ENCODE results near the gene WDFY3.

The WDFY3 gene, protein sequence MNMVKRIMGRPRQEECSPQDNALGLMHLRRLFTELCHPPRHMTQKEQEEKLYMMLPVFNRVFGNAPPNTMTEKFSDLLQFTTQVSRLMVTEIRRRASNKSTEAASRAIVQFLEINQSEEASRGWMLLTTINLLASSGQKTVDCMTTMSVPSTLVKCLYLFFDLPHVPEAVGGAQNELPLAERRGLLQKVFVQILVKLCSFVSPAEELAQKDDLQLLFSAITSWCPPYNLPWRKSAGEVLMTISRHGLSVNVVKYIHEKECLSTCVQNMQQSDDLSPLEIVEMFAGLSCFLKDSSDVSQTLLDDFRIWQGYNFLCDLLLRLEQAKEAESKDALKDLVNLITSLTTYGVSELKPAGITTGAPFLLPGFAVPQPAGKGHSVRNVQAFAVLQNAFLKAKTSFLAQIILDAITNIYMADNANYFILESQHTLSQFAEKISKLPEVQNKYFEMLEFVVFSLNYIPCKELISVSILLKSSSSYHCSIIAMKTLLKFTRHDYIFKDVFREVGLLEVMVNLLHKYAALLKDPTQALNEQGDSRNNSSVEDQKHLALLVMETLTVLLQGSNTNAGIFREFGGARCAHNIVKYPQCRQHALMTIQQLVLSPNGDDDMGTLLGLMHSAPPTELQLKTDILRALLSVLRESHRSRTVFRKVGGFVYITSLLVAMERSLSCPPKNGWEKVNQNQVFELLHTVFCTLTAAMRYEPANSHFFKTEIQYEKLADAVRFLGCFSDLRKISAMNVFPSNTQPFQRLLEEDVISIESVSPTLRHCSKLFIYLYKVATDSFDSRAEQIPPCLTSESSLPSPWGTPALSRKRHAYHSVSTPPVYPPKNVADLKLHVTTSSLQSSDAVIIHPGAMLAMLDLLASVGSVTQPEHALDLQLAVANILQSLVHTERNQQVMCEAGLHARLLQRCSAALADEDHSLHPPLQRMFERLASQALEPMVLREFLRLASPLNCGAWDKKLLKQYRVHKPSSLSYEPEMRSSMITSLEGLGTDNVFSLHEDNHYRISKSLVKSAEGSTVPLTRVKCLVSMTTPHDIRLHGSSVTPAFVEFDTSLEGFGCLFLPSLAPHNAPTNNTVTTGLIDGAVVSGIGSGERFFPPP (N-terminal part only)

DNA sequence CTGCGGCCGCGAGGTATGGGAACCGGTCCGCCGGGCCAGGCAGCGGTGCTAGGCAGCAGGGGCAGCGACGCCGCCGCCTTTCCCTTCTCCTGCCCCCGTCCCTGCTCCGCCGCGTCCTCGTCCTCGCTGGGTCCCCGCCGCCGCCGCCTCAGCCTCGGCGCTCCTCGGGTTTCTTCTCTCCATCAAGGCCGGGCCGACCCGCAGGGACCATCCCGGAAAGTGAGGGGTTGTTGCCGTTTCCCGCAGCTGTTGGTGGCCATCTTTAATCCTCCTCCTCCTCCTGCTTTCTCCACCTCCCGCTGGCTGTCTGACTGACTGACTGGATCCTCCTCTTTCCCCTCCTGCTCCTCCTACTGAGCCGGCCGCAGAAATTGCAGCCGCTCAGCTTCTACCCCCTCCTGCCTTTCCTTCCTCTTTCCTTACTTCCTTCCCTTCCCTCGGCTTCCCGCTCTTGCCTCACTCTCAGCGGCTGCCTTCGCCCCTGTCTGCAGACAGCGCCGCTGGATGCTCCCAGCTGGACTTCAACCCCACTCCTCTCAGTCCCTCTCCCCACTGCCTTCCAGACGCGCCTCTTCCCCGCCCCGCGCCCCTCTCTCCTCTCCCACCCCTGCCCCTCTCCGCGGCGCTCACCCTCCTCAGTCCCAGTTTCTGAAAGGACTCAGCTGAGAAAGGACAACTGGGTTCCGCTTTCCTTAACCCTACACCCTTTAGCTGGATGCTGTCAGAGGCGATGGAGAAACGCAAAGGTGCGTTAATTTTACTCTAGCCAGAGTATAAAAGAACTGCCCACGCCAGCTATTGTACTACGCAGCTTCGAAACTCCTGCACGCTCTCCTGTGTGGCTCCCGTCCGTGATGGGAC is at the start of gene WDFY3:
TSS of gene WDFY3 (minus strand) at position 309 of the 861 bp plus-strand sequence. CDS start 106,099 bp downstream, outside the sequence.
- TF ChIP-seq ZBTB7A (IDR thresholded peaks at IDR 0.05; ENCODE audit: low read depth) (no peak), EP300 (IDR thresholded peaks at IDR 0.05; ENCODE audit: borderline replicate concordance) (peak; percentile 23; the same call in 1 of the 2 replicates), NFIC (IDR thresholded peaks at IDR 0.05) (no peak), CREB1 (IDR thresholded peaks at IDR 0.05; ENCODE audit: low read depth) (no peak), TEAD4 (IDR thresholded peaks at IDR 0.05) (no peak), RAD21 (IDR thresholded peaks at IDR 0.05; ENCODE audit: low read depth) (no peak), TAF1 (IDR thresholded peaks at IDR 0.05; ENCODE audit: low read depth) (peak; percentile 85), CEBPB (IDR thresholded peaks at IDR 0.05) (no peak), YY1 (IDR thresholded peaks at IDR 0.05; ENCODE audit: low read depth) (peak; percentile 92), FOXM1 (IDR thresholded peaks at IDR 0.05; ENCODE audit: borderline replicate concordance, low read depth) (no peak), TCF12 (IDR thresholded peaks at IDR 0.05; ENCODE audit: low read depth) (no peak), EGR1 (IDR thresholded peaks at IDR 0.05) (no peak)
- TF ChIP-seq, protein P1, sequence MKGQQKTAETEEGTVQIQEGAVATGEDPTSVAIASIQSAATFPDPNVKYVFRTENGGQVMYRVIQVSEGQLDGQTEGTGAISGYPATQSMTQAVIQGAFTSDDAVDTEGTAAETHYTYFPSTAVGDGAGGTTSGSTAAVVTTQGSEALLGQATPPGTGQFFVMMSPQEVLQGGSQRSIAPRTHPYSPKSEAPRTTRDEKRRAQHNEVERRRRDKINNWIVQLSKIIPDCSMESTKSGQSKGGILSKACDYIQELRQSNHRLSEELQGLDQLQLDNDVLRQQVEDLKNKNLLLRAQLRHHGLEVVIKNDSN (IDR thresholded peaks at IDR 0.05): no peak
- TF ChIP-seq, protein P2, sequence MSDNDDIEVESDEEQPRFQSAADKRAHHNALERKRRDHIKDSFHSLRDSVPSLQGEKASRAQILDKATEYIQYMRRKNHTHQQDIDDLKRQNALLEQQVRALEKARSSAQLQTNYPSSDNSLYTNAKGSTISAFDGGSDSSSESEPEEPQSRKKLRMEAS (IDR thresholded peaks at IDR 0.05): no peak; the same call in none of the 2 replicates

DNA sequence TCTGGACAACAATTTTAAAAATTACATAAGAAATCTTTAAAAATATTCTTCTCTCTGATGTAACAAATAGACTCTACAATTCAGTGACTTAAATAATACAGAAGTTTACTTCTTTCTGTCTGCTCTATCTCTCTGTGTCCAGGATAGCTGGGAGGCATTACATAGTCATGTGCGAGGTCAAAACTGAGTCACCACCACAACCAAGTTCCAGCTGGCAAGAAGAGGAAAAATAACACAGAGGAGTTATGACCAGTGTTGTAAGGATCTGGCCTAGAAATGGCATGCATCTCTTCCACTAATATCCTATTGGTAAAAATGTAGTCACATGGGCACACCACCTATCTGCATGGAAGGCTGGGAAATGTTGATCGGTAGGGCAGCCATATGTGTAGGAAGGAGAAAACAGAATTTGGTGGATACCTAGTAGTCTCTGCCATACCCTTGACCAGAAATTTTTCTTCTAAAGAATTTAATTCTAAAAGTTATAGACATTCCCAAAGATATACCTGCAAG is 39.4 kb upstream of the WDFY3 start:
- TF ChIP-seq TCF12 (IDR thresholded peaks at IDR 0.05; ENCODE audit: low read depth): no peak

DNA sequence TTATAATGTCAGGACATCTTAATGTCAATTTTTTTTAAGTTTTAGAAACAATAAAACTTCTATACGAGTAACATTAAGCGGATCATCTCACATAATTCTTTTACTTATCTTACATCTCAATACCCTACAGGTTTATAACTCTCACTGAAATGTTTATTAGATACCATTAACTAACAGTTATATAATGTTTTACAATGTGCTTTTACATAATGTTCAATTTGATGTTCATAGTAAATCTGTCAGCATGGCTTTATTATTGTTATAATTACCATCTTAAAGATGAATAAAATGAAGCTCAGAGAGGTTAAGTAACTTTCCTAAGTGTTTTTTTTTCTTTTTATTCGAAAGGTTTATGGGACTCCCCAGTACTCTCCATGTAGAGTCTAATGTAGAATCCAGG is 33.9 kb upstream of the WDFY3 start:
- no peak for TF ChIP-seq YY1 (IDR thresholded peaks at IDR 0.05; ENCODE audit: low read depth)
- no peak for TF ChIP-seq NFIC (IDR thresholded peaks at IDR 0.05)
- TF ChIP-seq TCF12 (IDR thresholded peaks at IDR 0.05; ENCODE audit: low read depth): no peak
- TF ChIP-seq CEBPB (IDR thresholded peaks at IDR 0.05): no peak

DNA sequence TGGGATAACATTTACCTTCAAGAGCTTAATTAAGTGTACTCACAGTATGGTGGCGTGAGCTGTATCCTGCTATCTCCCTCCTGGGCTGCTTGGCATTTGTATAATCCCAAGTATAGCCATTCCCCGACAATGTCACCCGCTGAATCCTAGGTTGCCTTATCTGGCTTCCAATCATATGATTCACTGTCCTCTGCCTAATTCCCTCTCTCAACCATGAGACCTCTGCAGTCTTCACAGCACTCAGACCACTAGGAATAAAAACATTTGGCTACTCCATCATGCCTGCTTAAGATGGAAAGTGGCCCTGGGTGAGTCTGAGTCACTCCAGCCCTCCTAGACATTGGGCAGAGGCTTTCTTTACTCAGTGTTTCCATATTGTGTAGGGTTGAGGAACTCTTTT is 28.9 kb upstream of the WDFY3 start:
- TF ChIP-seq, protein P2 (IDR thresholded peaks at IDR 0.05): no peak
- TF ChIP-seq, protein P1 (IDR thresholded peaks at IDR 0.05): no peak
- no peak for TF ChIP-seq CEBPB (IDR thresholded peaks at IDR 0.05)
- TF ChIP-seq EGR1 (IDR thresholded peaks at IDR 0.05): no peak
- TF ChIP-seq YY1 (IDR thresholded peaks at IDR 0.05; ENCODE audit: low read depth): no peak
- TF ChIP-seq TAF1 (IDR thresholded peaks at IDR 0.05; ENCODE audit: low read depth): no peak
- TF ChIP-seq FOXM1 (IDR thresholded peaks at IDR 0.05; ENCODE audit: borderline replicate concordance, low read depth): no peak
- no peak for TF ChIP-seq EP300 (IDR thresholded peaks at IDR 0.05; ENCODE audit: borderline replicate concordance)
- TF ChIP-seq, protein P3, sequence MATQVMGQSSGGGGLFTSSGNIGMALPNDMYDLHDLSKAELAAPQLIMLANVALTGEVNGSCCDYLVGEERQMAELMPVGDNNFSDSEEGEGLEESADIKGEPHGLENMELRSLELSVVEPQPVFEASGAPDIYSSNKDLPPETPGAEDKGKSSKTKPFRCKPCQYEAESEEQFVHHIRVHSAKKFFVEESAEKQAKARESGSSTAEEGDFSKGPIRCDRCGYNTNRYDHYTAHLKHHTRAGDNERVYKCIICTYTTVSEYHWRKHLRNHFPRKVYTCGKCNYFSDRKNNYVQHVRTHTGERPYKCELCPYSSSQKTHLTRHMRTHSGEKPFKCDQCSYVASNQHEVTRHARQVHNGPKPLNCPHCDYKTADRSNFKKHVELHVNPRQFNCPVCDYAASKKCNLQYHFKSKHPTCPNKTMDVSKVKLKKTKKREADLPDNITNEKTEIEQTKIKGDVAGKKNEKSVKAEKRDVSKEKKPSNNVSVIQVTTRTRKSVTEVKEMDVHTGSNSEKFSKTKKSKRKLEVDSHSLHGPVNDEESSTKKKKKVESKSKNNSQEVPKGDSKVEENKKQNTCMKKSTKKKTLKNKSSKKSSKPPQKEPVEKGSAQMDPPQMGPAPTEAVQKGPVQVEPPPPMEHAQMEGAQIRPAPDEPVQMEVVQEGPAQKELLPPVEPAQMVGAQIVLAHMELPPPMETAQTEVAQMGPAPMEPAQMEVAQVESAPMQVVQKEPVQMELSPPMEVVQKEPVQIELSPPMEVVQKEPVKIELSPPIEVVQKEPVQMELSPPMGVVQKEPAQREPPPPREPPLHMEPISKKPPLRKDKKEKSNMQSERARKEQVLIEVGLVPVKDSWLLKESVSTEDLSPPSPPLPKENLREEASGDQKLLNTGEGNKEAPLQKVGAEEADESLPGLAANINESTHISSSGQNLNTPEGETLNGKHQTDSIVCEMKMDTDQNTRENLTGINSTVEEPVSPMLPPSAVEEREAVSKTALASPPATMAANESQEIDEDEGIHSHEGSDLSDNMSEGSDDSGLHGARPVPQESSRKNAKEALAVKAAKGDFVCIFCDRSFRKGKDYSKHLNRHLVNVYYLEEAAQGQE (IDR thresholded peaks at IDR 0.05; ENCODE audit: low read depth): no peak
- TF ChIP-seq CREB1 (IDR thresholded peaks at IDR 0.05; ENCODE audit: low read depth): no peak
- TF ChIP-seq NFIC (IDR thresholded peaks at IDR 0.05): no peak
- no peak for TF ChIP-seq TCF12 (IDR thresholded peaks at IDR 0.05; ENCODE audit: low read depth)
- no peak for TF ChIP-seq TEAD4 (IDR thresholded peaks at IDR 0.05)
- TF ChIP-seq RAD21 (IDR thresholded peaks at IDR 0.05; ENCODE audit: low read depth): no peak
- no peak for TF ChIP-seq ZBTB7A (IDR thresholded peaks at IDR 0.05; ENCODE audit: low read depth)

DNA sequence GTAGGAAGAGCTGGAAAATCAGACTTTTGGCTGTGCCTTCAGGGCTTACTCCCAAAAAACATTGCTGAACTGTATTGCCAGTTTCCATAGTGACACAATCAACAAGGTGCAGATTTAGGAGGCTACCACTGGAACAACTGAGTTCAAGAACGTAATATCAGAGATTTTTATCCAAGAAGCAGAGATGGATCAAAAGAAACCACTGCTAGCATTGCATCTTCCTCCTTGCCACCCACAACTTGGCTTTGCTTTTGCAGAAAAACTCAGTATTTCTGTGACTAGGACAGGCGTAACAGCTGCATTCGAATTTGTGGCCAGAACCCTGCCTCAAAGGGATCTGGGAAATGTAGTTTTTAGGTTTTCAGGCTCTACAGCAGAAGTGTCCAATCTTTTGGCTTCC is 27.8 kb upstream of the WDFY3 start:
- TF ChIP-seq EP300 (IDR thresholded peaks at IDR 0.05; ENCODE audit: borderline replicate concordance) (no peak), CEBPB (IDR thresholded peaks at IDR 0.05) (no peak), FOXM1 (IDR thresholded peaks at IDR 0.05; ENCODE audit: borderline replicate concordance, low read depth) (no peak), NFIC (IDR thresholded peaks at IDR 0.05) (no peak), YY1 (IDR thresholded peaks at IDR 0.05; ENCODE audit: low read depth) (no peak), CREB1 (IDR thresholded peaks at IDR 0.05; ENCODE audit: low read depth) (no peak), RAD21 (IDR thresholded peaks at IDR 0.05; ENCODE audit: low read depth) (no peak), EGR1 (IDR thresholded peaks at IDR 0.05) (no peak), TEAD4 (IDR thresholded peaks at IDR 0.05) (no peak), TCF12 (IDR thresholded peaks at IDR 0.05; ENCODE audit: low read depth) (no peak), TAF1 (IDR thresholded peaks at IDR 0.05; ENCODE audit: low read depth) (no peak), ZBTB7A (IDR thresholded peaks at IDR 0.05; ENCODE audit: low read depth) (no peak)
- TF ChIP-seq, protein P2 (IDR thresholded peaks at IDR 0.05): no peak
- TF ChIP-seq, protein P3 (IDR thresholded peaks at IDR 0.05; ENCODE audit: low read depth): no peak
- TF ChIP-seq, protein P1 (IDR thresholded peaks at IDR 0.05): no peak
